ENCODE measurements around the gene CTNS.
A peak's percentile ranks its signal among the peaks of the same experiment; 100 is the strongest.

Gene CTNS

DNA sequence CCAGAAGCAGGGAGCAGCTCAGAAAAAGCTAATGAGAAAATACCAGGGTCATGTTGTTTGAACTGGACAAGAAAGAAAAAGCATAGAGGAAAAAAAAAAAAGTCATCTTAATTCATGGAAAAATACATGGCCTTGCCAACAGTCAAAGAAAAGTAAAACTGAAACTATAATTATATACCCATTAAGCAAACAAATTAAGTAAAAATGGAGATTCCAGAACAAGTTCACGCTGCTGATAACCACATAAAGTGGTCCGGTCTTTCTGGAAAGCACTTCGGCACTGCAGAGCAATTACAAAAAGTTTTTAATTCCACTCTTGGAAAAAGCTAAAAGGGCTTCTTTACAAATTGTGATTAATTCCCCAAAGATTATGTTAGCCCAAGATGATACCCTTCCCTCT, 71.8 kb downstream of the CTNS start:
- H3K4me3 ChIP-seq (ENCODE audit: low read depth, low read length): no peak overlapping the region
- H3K36me3 ChIP-seq (ENCODE audit: control insufficient read depth in 2 of 2, insufficient read depth in 1 of 2, low read length in 2 of 2): peaks cover 16 to 20% of the 10 kb centered on the region in 2 experiments
- POLR2A ChIA-PET: interaction anchor here (1.1 kb wide), 1 partner anchor 8 kb away, joined by 3 read pairs; no protein-coding TSS in a partner anchor
- no peaks in the 10 kb centered on the region; the same call in 1 of the 2 replicates for H3K4me1 ChIP-seq (ENCODE audit: control insufficient read depth, insufficient read depth, low read length)
- TF ChIP-seq ZEB2 (tag by site-specific recombination; IDR thresholded peaks at IDR 0.05): no peak
- no peak for TF ChIP-seq ZNF292 (tag by site-specific recombination; IDR thresholded peaks at IDR 0.05; ENCODE audit: borderline replicate concordance, low read depth)
- TF ChIP-seq, protein P1, sequence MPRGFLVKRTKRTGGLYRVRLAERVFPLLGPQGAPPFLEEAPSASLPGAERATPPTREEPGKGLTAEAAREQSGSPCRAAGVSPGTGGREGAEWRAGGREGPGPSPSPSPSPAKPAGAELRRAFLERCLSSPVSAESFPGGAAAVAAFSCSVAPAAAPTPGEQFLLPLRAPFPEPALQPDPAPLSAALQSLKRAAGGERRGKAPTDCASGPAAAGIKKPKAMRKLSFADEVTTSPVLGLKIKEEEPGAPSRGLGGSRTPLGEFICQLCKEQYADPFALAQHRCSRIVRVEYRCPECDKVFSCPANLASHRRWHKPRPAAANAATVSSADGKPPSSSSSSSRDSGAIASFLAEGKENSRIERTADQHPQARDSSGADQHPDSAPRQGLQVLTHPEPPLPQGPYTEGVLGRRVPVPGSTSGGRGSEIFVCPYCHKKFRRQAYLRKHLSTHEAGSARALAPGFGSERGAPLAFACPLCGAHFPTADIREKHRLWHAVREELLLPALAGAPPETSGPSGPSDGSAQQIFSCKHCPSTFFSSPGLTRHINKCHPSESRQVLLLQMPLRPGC (tag by site-specific recombination; IDR thresholded peaks at IDR 0.05): no peak
- no peak for TF ChIP-seq ZSCAN30 (tag by site-specific recombination; IDR thresholded peaks at IDR 0.05)
- TF ChIP-seq ZNF16 (tag by site-specific recombination; IDR thresholded peaks at IDR 0.05; ENCODE audit: low read depth): no peak
- no peak for TF ChIP-seq ZFHX2 (tag by site-specific recombination; conservative IDR thresholded peaks at IDR 0.05)
- no peak for TF ChIP-seq ZNF426 (tag by site-specific recombination; IDR thresholded peaks at IDR 0.05)
- TF ChIP-seq HOXC10 (CRISPR knock-in tag; IDR thresholded peaks at IDR 0.05): no peak
- TF ChIP-seq ZNF707 (tag by site-specific recombination; IDR thresholded peaks at IDR 0.05): no peak
- TF ChIP-seq GLI2 (tag by site-specific recombination; IDR thresholded peaks at IDR 0.05; ENCODE audit: borderline replicate concordance, low read depth): no peak
- TF ChIP-seq ZIC2 (tag by site-specific recombination; IDR thresholded peaks at IDR 0.05): no peak
- no peak for TF ChIP-seq ZNF600 (tag by site-specific recombination; IDR thresholded peaks at IDR 0.05)
- TF ChIP-seq, protein P2, sequence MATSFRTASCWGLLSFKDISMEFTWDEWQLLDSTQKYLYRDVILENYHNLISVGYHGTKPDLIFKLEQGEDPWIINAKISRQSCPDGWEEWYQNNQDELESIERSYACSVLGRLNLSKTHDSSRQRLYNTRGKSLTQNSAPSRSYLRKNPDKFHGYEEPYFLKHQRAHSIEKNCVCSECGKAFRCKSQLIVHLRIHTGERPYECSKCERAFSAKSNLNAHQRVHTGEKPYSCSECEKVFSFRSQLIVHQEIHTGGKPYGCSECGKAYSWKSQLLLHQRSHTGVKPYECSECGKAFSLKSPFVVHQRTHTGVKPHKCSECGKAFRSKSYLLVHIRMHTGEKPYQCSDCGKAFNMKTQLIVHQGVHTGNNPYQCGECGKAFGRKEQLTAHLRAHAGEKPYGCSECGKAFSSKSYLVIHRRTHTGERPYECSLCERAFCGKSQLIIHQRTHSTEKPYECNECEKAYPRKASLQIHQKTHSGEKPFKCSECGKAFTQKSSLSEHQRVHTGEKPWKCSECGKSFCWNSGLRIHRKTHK (tag by site-specific recombination; IDR thresholded peaks at IDR 0.05): no peak
- no peak for TF ChIP-seq ZNF214 (tag by site-specific recombination; IDR thresholded peaks at IDR 0.05; ENCODE audit: borderline replicate concordance)
- TF ChIP-seq KLF7 (tag by site-specific recombination; IDR thresholded peaks at IDR 0.05; ENCODE audit: borderline replicate concordance): no peak
- no peak for TF ChIP-seq ZNF394 (tag by site-specific recombination; IDR thresholded peaks at IDR 0.05; ENCODE audit: borderline replicate concordance)
- TF ChIP-seq ZNF391 (tag by site-specific recombination; IDR thresholded peaks at IDR 0.05; ENCODE audit: borderline replicate concordance, low read depth): no peak
- TF ChIP-seq, protein P3, sequence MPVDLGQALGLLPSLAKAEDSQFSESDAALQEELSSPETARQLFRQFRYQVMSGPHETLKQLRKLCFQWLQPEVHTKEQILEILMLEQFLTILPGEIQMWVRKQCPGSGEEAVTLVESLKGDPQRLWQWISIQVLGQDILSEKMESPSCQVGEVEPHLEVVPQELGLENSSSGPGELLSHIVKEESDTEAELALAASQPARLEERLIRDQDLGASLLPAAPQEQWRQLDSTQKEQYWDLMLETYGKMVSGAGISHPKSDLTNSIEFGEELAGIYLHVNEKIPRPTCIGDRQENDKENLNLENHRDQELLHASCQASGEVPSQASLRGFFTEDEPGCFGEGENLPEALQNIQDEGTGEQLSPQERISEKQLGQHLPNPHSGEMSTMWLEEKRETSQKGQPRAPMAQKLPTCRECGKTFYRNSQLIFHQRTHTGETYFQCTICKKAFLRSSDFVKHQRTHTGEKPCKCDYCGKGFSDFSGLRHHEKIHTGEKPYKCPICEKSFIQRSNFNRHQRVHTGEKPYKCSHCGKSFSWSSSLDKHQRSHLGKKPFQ (tag by site-specific recombination; IDR thresholded peaks at IDR 0.05): no peak
- CTCF ChIA-PET: no interaction called here
- H3K9me3 ChIP-seq (ENCODE audit: control insufficient read depth, insufficient read depth, low read depth, low read length): no peaks in the 10 kb centered on the region
- H3K27ac ChIP-seq (ENCODE audit: extremely low read depth, low read depth, low read length): no peak overlapping the region

DNA sequence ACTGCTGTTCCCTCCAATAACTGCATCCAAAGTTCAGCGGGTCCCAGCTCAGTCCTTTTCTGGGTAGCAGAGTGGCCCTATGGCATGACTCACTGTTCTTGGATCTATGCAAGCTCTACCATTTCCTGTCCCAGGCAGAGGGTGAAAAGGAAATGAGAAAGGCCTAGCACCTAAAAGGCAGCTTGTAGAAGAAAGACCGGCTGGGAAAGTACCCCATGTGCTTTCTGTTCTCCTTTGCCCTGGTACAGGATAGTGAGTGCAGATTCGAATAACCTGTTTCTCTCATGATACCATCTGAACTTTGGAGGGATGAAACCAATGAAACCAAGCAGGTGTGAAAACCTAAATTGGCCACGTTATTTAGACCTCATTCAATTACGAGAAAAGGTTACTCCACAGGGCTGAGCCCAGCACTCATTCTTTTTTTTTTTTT, 74.4 kb downstream of the CTNS start:
- no peak overlapping the region for H3K27ac ChIP-seq (ENCODE audit: extremely low read depth, low read depth, low read length)
- H3K4me1 ChIP-seq (ENCODE audit: control insufficient read depth, insufficient read depth, low read length): no peaks in the 10 kb centered on the region; the same call in 1 of the 2 replicates
- ChIA-PET CTCF (interaction anchor here (0.6 kb wide), 1 partner anchor 26 kb away, joined by 3 read pairs; no protein-coding TSS in a partner anchor), POLR2A (interaction anchor here (0.6 to 1.4 kb wide), 4 partner anchors 12 to 1145 kb away, joined by 3 to 4 read pairs (median 4); partner anchors contain the start of genes CTNS, HASPIN, SHPK and TAX1BP3)
- no peak overlapping the region for H3K4me3 ChIP-seq (ENCODE audit: low read depth, low read length)
- H3K36me3 ChIP-seq (ENCODE audit: control insufficient read depth in 2 of 2, insufficient read depth in 1 of 2, low read length in 2 of 2): peaks cover 32 to 34% of the 10 kb centered on the region in 2 experiments
- H3K9me3 ChIP-seq (ENCODE audit: control insufficient read depth, insufficient read depth, low read depth, low read length): no peaks in the 10 kb centered on the region
- no peak for TF ChIP-seq ZNF112 (tag by site-specific recombination; IDR thresholded peaks at IDR 0.05)
- no peak for TF ChIP-seq ZNF221 (tag by site-specific recombination; IDR thresholded peaks at IDR 0.05; ENCODE audit: borderline replicate concordance)
- TF ChIP-seq TCF7L2 (IDR thresholded peaks at IDR 0.05; ENCODE audit: borderline replicate concordance, low read depth, low read length): no peak
- TF ChIP-seq ZNF654 (tag by site-specific recombination; IDR thresholded peaks at IDR 0.05; ENCODE audit: low read depth): no peak
- TF ChIP-seq, protein P4, sequence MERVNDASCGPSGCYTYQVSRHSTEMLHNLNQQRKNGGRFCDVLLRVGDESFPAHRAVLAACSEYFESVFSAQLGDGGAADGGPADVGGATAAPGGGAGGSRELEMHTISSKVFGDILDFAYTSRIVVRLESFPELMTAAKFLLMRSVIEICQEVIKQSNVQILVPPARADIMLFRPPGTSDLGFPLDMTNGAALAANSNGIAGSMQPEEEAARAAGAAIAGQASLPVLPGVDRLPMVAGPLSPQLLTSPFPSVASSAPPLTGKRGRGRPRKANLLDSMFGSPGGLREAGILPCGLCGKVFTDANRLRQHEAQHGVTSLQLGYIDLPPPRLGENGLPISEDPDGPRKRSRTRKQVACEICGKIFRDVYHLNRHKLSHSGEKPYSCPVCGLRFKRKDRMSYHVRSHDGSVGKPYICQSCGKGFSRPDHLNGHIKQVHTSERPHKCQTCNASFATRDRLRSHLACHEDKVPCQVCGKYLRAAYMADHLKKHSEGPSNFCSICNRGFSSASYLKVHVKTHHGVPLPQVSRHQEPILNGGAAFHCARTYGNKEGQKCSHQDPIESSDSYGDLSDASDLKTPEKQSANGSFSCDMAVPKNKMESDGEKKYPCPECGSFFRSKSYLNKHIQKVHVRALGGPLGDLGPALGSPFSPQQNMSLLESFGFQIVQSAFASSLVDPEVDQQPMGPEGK (tag by site-specific recombination; IDR thresholded peaks at IDR 0.05): no peak
- no peak for TF ChIP-seq ZNF623 (tag by site-specific recombination; IDR thresholded peaks at IDR 0.05)
- TF ChIP-seq ZBTB17 (tag by site-specific recombination; IDR thresholded peaks at IDR 0.05): peak; percentile 38; the same call in 1 of the 2 replicates
- TF ChIP-seq, protein P5, sequence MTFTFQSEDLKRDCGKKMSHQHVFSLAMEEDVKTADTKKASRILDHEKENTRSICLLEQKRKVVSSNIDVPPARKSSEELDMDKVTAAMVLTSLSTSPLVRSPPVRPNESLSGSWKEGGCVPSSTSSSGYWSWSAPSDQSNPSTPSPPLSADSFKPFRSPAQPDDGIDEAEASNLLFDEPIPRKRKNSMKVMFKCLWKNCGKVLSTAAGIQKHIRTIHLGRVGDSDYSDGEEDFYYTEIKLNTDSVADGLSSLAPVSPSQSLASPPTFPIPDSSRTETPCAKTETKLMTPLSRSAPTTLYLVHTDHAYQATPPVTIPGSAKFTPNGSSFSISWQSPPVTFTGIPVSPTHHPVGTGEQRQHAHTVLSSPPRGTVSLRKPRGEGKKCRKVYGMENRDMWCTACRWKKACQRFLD (tag by site-specific recombination; IDR thresholded peaks at IDR 0.05): no peak
- no peak for TF ChIP-seq ZNF133 (tag by site-specific recombination; IDR thresholded peaks at IDR 0.05)

Data from HEK293 (cell line).